ENCODE results near the gene VPS13D. TPM values are rescaled to one million over a fixed set of nuclear protein-coding genes. Genes with fewer than 3 reads are reported as not detected.

VPS13D gene
- total and polyA plus RNA-seq, 11 donors = 32.1 to 301 (median 90.7) TPM

- ATAC-seq = no peak
- no peak for DNase-seq
- WGBS, 4 donors = 83 to 88% (median 86%) methylated on average over 13 of the region's 13 CpGs
- TF ChIP-seq CTCF (IDR thresholded peaks at IDR 0.05) (no peak), POLR2A (IDR thresholded peaks at IDR 0.05) (no peak)
- no peaks in the 10 kb centered on the region for H3K27me3 ChIP-seq
- H3K4me1 ChIP-seq = peaks cover 0 to 30% (median 20%) of the 10 kb centered on the region in 12 donors
- intact Hi-C loops (cut with DNase I) = no loop called here
- peaks cover 0 to 48% (median 30%) of the 10 kb centered on the region in 9 donors for H3K36me3 ChIP-seq
- H3K9me3 ChIP-seq = no peaks in the 10 kb centered on the region
- no peak overlapping the region for H3K4me3 ChIP-seq
- no peak overlapping the region for H3K27ac ChIP-seq
These were observed 269.9 kb downstream of the VPS13D start for GRCh38 chr1:12499539-12500240.

- TF ChIP-seq POLR2A (IDR thresholded peaks at IDR 0.05) = no peak
- no peak for TF ChIP-seq CTCF (IDR thresholded peaks at IDR 0.05)
- H3K27ac ChIP-seq = no peak overlapping the region
- peak in 3 of 4 donors; percentile 38 to 52 (median 52) for ATAC-seq
These were observed 271.8 kb downstream of the VPS13D start for GRCh38 chr1:12501661-12502060.

GRCh38 chr1:12502336-12503109 lies 272.7 kb downstream of the VPS13D start:
- DNase-seq (no peak), ATAC-seq (peak in 1 of 4 donors; percentile 8)
- intact Hi-C loops (cut with DNase I) = no loop called here
- H3K27ac ChIP-seq = no peak overlapping the region
- 89 to 96% (median 92%) methylated on average over 11 of the region's 11 CpGs for WGBS, 4 donors
- TF ChIP-seq CTCF (IDR thresholded peaks at IDR 0.05) (no peak), POLR2A (IDR thresholded peaks at IDR 0.05) (no peak)
- H3K27me3 ChIP-seq = no peaks in the 10 kb centered on the region
- no peaks in the 10 kb centered on the region for H3K9me3 ChIP-seq
- no peak overlapping the region for H3K4me3 ChIP-seq
- peaks cover 0 to 26% (median 0%) of the 10 kb centered on the region in 12 donors for H3K4me1 ChIP-seq
- H3K36me3 ChIP-seq = peaks cover 0 to 67% (median 47%) of the 10 kb centered on the region in 9 donors

More at GRCh38 chr1:12501661-12502060, 271.8 kb downstream of the VPS13D start:
- H3K27me3 ChIP-seq = no peaks in the 10 kb centered on the region
- no peak for DNase-seq
- peaks cover 0 to 30% (median 4%) of the 10 kb centered on the region in 12 donors for H3K4me1 ChIP-seq
- no peaks in the 10 kb centered on the region for H3K9me3 ChIP-seq
- WGBS, 4 donors = 62 to 79% (median 73%) methylated on average over 9 of the region's 9 CpGs
- H3K36me3 ChIP-seq = peaks cover 0 to 67% (median 45%) of the 10 kb centered on the region in 9 donors
- no peak overlapping the region for H3K4me3 ChIP-seq
- intact Hi-C loops (cut with DNase I) = no loop called here

- no peaks in the 10 kb centered on the region for H3K27me3 ChIP-seq
These were observed 273.9 kb downstream of the VPS13D start for GRCh38 chr1:12503709-12504108.

More at GRCh38 chr1:12503709-12504108, 273.9 kb downstream of the VPS13D start:
- peaks cover 0 to 26% (median 0%) of the 10 kb centered on the region in 12 donors for H3K4me1 ChIP-seq
- ATAC-seq (no peak), DNase-seq (no peak)
- H3K27ac ChIP-seq = no peak overlapping the region
- intact Hi-C loops (cut with DNase I) = no loop called here
- 87 to 92% (median 89%) methylated on average over 8 of the region's 8 CpGs for WGBS, 4 donors
- H3K36me3 ChIP-seq = peaks cover 0 to 67% (median 45%) of the 10 kb centered on the region in 9 donors
- no peak overlapping the region for H3K4me3 ChIP-seq
- H3K9me3 ChIP-seq = no peaks in the 10 kb centered on the region
- TF ChIP-seq CTCF (IDR thresholded peaks at IDR 0.05) = no peak
- TF ChIP-seq POLR2A (IDR thresholded peaks at IDR 0.05) = no peak
